Measurements from ENCODE around the gene HSD17B13. TPM values are rescaled to one million over a fixed set of nuclear protein-coding genes. Genes with fewer than 3 reads are reported as not detected.

HSD17B13 gene
- total and polyA plus RNA-seq, 2 experiments from 2014 or later: 0.15 TPM; not detected in 1

GRCh38 chr4:87257523-87257922 lies 65.2 kb downstream of the HSD17B13 start:
- no peak overlapping the region for H3K4me3 Mint-ChIP-seq
- no peak for TF ChIP-seq POLR2AphosphoS5 (IDR thresholded peaks at IDR 0.05; ENCODE audit: low read depth)
- H3K27me3 Mint-ChIP-seq (ENCODE audit: insufficient read depth, low read depth, poor library complexity): no peaks in the 10 kb centered on the region
- Histone ChIP-seq H3K4me1 (ENCODE audit: insufficient read depth) (no peaks in the 10 kb centered on the region), H3K36me3 (ENCODE audit: insufficient read depth) (no peaks in the 10 kb centered on the region), H3K4me2 (no peak overlapping the region), H2AFZ (no peak overlapping the region), H3K79me2 (replicated peaks; ENCODE audit: insufficient read depth) (no peaks in the 10 kb centered on the region), H3K27ac (ENCODE audit: low read depth) (no peak overlapping the region), H4K20me1 (replicated peaks; ENCODE audit: insufficient read depth) (no peaks in the 10 kb centered on the region), H3K4me3 (no peak overlapping the region), H3K27me3 (ENCODE audit: insufficient read depth) (no peaks in the 10 kb centered on the region), H3K9me2 (ENCODE audit: insufficient read depth) (no peaks in the 10 kb centered on the region), H3F3A (replicated peaks; ENCODE audit: low read depth) (no peaks in the 10 kb centered on the region)
- no peak overlapping the region for H3K27ac Mint-ChIP-seq
- DNase-seq (ENCODE audit: low spot score) (no peak), ATAC-seq (no peak)
- no peaks in the 10 kb centered on the region for H3K36me3 Mint-ChIP-seq (ENCODE audit: low read depth)
- no peaks in the 10 kb centered on the region for H3K4me1 Mint-ChIP-seq
- H3K9me3 Mint-ChIP-seq: peaks cover 6% of the 10 kb centered on the region

GRCh38 chr4:87255755-87256154 lies 66.9 kb downstream of the HSD17B13 start:
- Mint-ChIP-seq H3K27me3 (ENCODE audit: insufficient read depth, low read depth, poor library complexity) (no peaks in the 10 kb centered on the region), H3K36me3 (ENCODE audit: low read depth) (no peaks in the 10 kb centered on the region), H3K9me3 (peaks cover 6% of the 10 kb centered on the region), H3K27ac (no peak overlapping the region), H3K4me1 (no peaks in the 10 kb centered on the region), H3K4me3 (no peak overlapping the region)
- no peaks in the 10 kb centered on the region for H3K9me2 ChIP-seq (ENCODE audit: insufficient read depth)
- no peak overlapping the region for H3K27ac ChIP-seq (ENCODE audit: low read depth)
- no peaks in the 10 kb centered on the region for H3K27me3 ChIP-seq (ENCODE audit: insufficient read depth)
- no peaks in the 10 kb centered on the region for H3K36me3 ChIP-seq (ENCODE audit: insufficient read depth)
- H3F3A ChIP-seq (replicated peaks; ENCODE audit: low read depth): no peaks in the 10 kb centered on the region
- TF ChIP-seq ZNF114 (CRISPR knock-in tag; IDR thresholded peaks at IDR 0.05) (no peak), ETS1 (IDR thresholded peaks at IDR 0.05) (no peak), POLR2AphosphoS5 (IDR thresholded peaks at IDR 0.05; ENCODE audit: low read depth) (no peak), ZNF331 (CRISPR knock-in tag; IDR thresholded peaks at IDR 0.05; ENCODE audit: low read depth) (0 out of 2 replicates have a peak, but pooled peaks have one; percentile 36)
- no peak overlapping the region for H3K4me2 ChIP-seq
- no peaks in the 10 kb centered on the region for H3K4me1 ChIP-seq (ENCODE audit: insufficient read depth)
- no peaks in the 10 kb centered on the region for H4K20me1 ChIP-seq (replicated peaks; ENCODE audit: insufficient read depth)
- H2AFZ ChIP-seq: no peak overlapping the region
- DNase-seq (ENCODE audit: low spot score) (no peak), ATAC-seq (no peak)
- no peak overlapping the region for H3K4me3 ChIP-seq
- no peaks in the 10 kb centered on the region for H3K79me2 ChIP-seq (replicated peaks; ENCODE audit: insufficient read depth)

Small RNA genes within 50 kb of the gene (microRNA-seq; reads per million reads assigned to microRNA genes)
- not detected for gene MIR5705

Small RNA genes within 50 kb of the gene (small RNA-seq; reads per million reads assigned to genes)
- gene MIR5705 (ENCODE audit: low replicate concordance): not detected

Other genes with a start within 250 kb of the HSD17B13 start
- gene KLHL8, start 102.3 kb downstream of the HSD17B13 start, total RNA-seq (2014; rRNA removed; shearing (Covaris generic)): 4.6 and 7.2 TPM in 2 replicates
- gene KLHL8, start 102.3 kb downstream of the HSD17B13 start, polyA plus RNA-seq (2016; fragmentation: Nextera tagmentation; extraction: Ambion mirVana): 2.9 and 3.3 TPM in 2 replicates
- gene HSD17B11, start 68.3 kb upstream of the HSD17B13 start, total RNA-seq (2014; rRNA removed; shearing (Covaris generic)): 14.8 and 19.9 TPM in 2 replicates
- 9.7 and 9.8 TPM in 2 replicates for gene HSD17B11, start 68.3 kb upstream of the HSD17B13 start, polyA plus RNA-seq (2016; fragmentation: Nextera tagmentation; extraction: Ambion mirVana)
- gene NUDT9, start 99.7 kb upstream of the HSD17B13 start, total RNA-seq (2014; rRNA removed; shearing (Covaris generic)): 13.6 and 22.9 TPM in 2 replicates
- 35.2 and 43.4 TPM in 2 replicates for gene NUDT9, start 99.7 kb upstream of the HSD17B13 start, polyA plus RNA-seq (2016; fragmentation: Nextera tagmentation; extraction: Ambion mirVana)
- gene SPARCL1, start 206.5 kb upstream of the HSD17B13 start, total RNA-seq (2014; rRNA removed; shearing (Covaris generic)): 1.5 and 1.7 TPM in 2 replicates
- gene SPARCL1, start 206.5 kb upstream of the HSD17B13 start, polyA plus RNA-seq (2016; fragmentation: Nextera tagmentation; extraction: Ambion mirVana): 1.7 and 2.4 TPM in 2 replicates